Subcutaneous abdominal adipose tissue (tissue), 5 donors: ENCODE measurements around the gene SP2.

ENCODE experiments used
- H3K27ac ChIP-seq: one replicate; pipeline ENCODE4 v1.7.0; 2013; ENCODE audit warnings: low read depth, mild to moderate bottlenecking, inconsistent platforms, low read length, moderate library complexity
- H3K27me3 ChIP-seq, 5 donors: one replicate each; pipeline ENCODE4 v1.7.0; 2013; ENCODE audit warnings: low read length in 5 of 5, inconsistent platforms in 1 of 5; ENCODE audit not compliant: control insufficient read depth in 5 of 5, insufficient read depth in 4 of 5
- H3K36me3 ChIP-seq, 5 donors: one replicate each; pipeline ENCODE4 v1.7.0; 2013; ENCODE audit warnings: low read length in 5 of 5; ENCODE audit not compliant: control insufficient read depth in 5 of 5, insufficient read depth in 5 of 5
- H3K4me1 ChIP-seq, 5 donors: one replicate each; pipeline ENCODE4 v1.7.0; 2013; ENCODE audit warnings: low read length in 5 of 5, mild to moderate bottlenecking in 3 of 5, moderate library complexity in 1 of 5; ENCODE audit not compliant: control insufficient read depth in 5 of 5, insufficient read depth in 5 of 5
- H3K4me3 ChIP-seq, 5 donors: one replicate each; pipeline ENCODE4 v1.7.0; 2013; ENCODE audit warnings: low read length in 5 of 5, low read depth in 1 of 5
- H3K9ac ChIP-seq, 5 donors: one replicate each; pipeline ENCODE4 v1.7.0; 2013; ENCODE audit warnings: low read length in 5 of 5, mild to moderate bottlenecking in 4 of 5, moderate library complexity in 3 of 5
- H3K9me3 ChIP-seq, 5 donors: one replicate each; pipeline ENCODE4 v1.7.0; 2013; ENCODE audit warnings: low read length in 5 of 5; ENCODE audit not compliant: control insufficient read depth in 5 of 5
- donor health status: healthy.
- donor health status: healthy.
- donor health status: healthy.
- donor health status: healthy.
- donor health status: healthy.

Gene SP2

GRCh38 chr17:47901423-47901822, 5.4 kb downstream of the SP2 start:
- Histone ChIP-seq H3K9ac (peak overlapping the region in 1 of 5 donors; percentile 9), H3K36me3 (peaks cover 0 to 5% (median 0%) of the 10 kb centered on the region in 5 donors)

GRCh38 chr17:47902039-47902744, 6.2 kb downstream of the SP2 start:
- Histone ChIP-seq H3K9me3 (no peaks in the 10 kb centered on the region), H3K36me3 (peaks cover 0 to 5% (median 0%) of the 10 kb centered on the region in 5 donors), H3K4me1 (peaks cover 16 to 65% (median 61%) of the 10 kb centered on the region in 5 donors), H3K27me3 (no peaks in the 10 kb centered on the region), H3K9ac (peak overlapping the region in 1 of 5 donors; percentile 9), H3K4me3 (no peak overlapping the region), H3K27ac (no peak overlapping the region)

More at GRCh38 chr17:47901423-47901822, 5.4 kb downstream of the SP2 start:
- no peak overlapping the region for H3K27ac ChIP-seq
- H3K4me1 ChIP-seq: peaks cover 16 to 65% (median 60%) of the 10 kb centered on the region in 5 donors
- no peaks in the 10 kb centered on the region for H3K9me3 ChIP-seq
- H3K4me3 ChIP-seq: no peak overlapping the region
- H3K27me3 ChIP-seq: no peaks in the 10 kb centered on the region

GRCh38 chr17:47905221-47905733, 9.2 kb downstream of the SP2 start:
- Histone ChIP-seq H3K9ac (peak overlapping the region in 3 of 5 donors; percentile 60 to 68 (median 67)), H3K4me3 (peak overlapping the region in 2 of 5 donors; percentile 29 to 31), H3K27ac (peak overlapping the region; percentile 78), H3K36me3 (peaks cover 0 to 3% (median 0%) of the 10 kb centered on the region in 5 donors), H3K27me3 (no peaks in the 10 kb centered on the region), H3K9me3 (no peaks in the 10 kb centered on the region), H3K4me1 (peaks cover 11 to 61% (median 58%) of the 10 kb centered on the region in 5 donors)

- H3K4me1 ChIP-seq: peaks cover 11 to 55% (median 50%) of the 10 kb centered on the region in 5 donors
- no peaks in the 10 kb centered on the region for H3K27me3 ChIP-seq
- H3K36me3 ChIP-seq: peaks cover 0 to 3% (median 0%) of the 10 kb centered on the region in 5 donors
- no peak overlapping the region for H3K4me3 ChIP-seq
- H3K9me3 ChIP-seq: no peaks in the 10 kb centered on the region
- H3K27ac ChIP-seq: peak overlapping the region; percentile 78
- H3K9ac ChIP-seq: peak overlapping the region in 3 of 5 donors; percentile 6 to 67 (median 60)
Measured at GRCh38 chr17:47906443-47906842, 10.4 kb downstream of the SP2 start.

GRCh38 chr17:47907932-47908562, 12.0 kb downstream of the SP2 start:
- Histone ChIP-seq H3K27ac (no peak overlapping the region), H3K4me1 (peaks cover 11 to 55% (median 47%) of the 10 kb centered on the region in 5 donors), H3K9ac (peak overlapping the region in 1 of 5 donors; percentile 53), H3K9me3 (no peaks in the 10 kb centered on the region), H3K36me3 (peaks cover 0 to 3% (median 0%) of the 10 kb centered on the region in 5 donors), H3K27me3 (no peaks in the 10 kb centered on the region), H3K4me3 (peak overlapping the region in 1 of 5 donors; percentile 37)

GRCh38 chr17:47913050-47913449, 17.0 kb downstream of the SP2 start:
- Histone ChIP-seq H3K4me3 (no peak overlapping the region), H3K27me3 (no peaks in the 10 kb centered on the region), H3K36me3 (peaks cover 0 to 20% (median 16%) of the 10 kb centered on the region in 5 donors), H3K9me3 (no peaks in the 10 kb centered on the region), H3K4me1 (peaks cover 0 to 32% (median 25%) of the 10 kb centered on the region in 5 donors), H3K9ac (no peak overlapping the region), H3K27ac (no peak overlapping the region)

GRCh38 chr17:47914306-47914948, 18.4 kb downstream of the SP2 start:
- H3K4me1 ChIP-seq: peaks cover 0 to 19% (median 14%) of the 10 kb centered on the region in 5 donors
- no peaks in the 10 kb centered on the region for H3K27me3 ChIP-seq
- H3K9me3 ChIP-seq: no peaks in the 10 kb centered on the region
- H3K4me3 ChIP-seq: no peak overlapping the region
- H3K27ac ChIP-seq: no peak overlapping the region
- peaks cover 0 to 20% (median 16%) of the 10 kb centered on the region in 5 donors for H3K36me3 ChIP-seq
- H3K9ac ChIP-seq: no peak overlapping the region

GRCh38 chr17:47915776-47916398, 19.9 kb downstream of the SP2 start:
- no peak overlapping the region for H3K27ac ChIP-seq
- H3K4me1 ChIP-seq: peaks cover 0 to 16% (median 13%) of the 10 kb centered on the region in 5 donors
- H3K9me3 ChIP-seq: no peaks in the 10 kb centered on the region
- H3K9ac ChIP-seq: peak overlapping the region in 3 of 5 donors; percentile 19 to 52 (median 49)
- peaks cover 0 to 20% (median 16%) of the 10 kb centered on the region in 5 donors for H3K36me3 ChIP-seq
- H3K4me3 ChIP-seq: peak overlapping the region in 2 of 5 donors; percentile 9 to 40
- H3K27me3 ChIP-seq: no peaks in the 10 kb centered on the region

- H3K9ac ChIP-seq: peak overlapping the region in 1 of 5 donors; percentile 52
- peaks cover 0 to 20% (median 16%) of the 10 kb centered on the region in 5 donors for H3K36me3 ChIP-seq
- no peak overlapping the region for H3K27ac ChIP-seq
- peaks cover 0 to 16% (median 13%) of the 10 kb centered on the region in 5 donors for H3K4me1 ChIP-seq
- no peaks in the 10 kb centered on the region for H3K9me3 ChIP-seq
- H3K27me3 ChIP-seq: no peaks in the 10 kb centered on the region
- H3K4me3 ChIP-seq: no peak overlapping the region
Measured at GRCh38 chr17:47916489-47917208, 20.6 kb downstream of the SP2 start.
